ENCODE results near the gene HK2.
A peak's percentile ranks its signal among the peaks of the same experiment; 100 is the strongest.

The HK2 gene

GRCh38 chr2:74860079-74860478 is 26.2 kb downstream of the HK2 start:
- no peak for DNase-seq

- no peak for DNase-seq
Measured at GRCh38 chr2:74860521-74860920, 26.6 kb downstream of the HK2 start.

GRCh38 chr2:74861531-74861930 is 27.6 kb downstream of the HK2 start:
- no peak for DNase-seq

GRCh38 chr2:74862020-74862964 is 28.4 kb downstream of the HK2 start:
- no peak for DNase-seq

- DNase-seq, result no peak
Measured at GRCh38 chr2:74863802-74864248, 29.9 kb downstream of the HK2 start.

- DNase-seq, result no peak
Measured at GRCh38 chr2:74864728-74865722, 31.1 kb downstream of the HK2 start.

- no peak for DNase-seq
Measured at GRCh38 chr2:74865770-74866674, 32.1 kb downstream of the HK2 start.

- DNase-seq, result no peak
Measured at GRCh38 chr2:74867841-74868658, 34.1 kb downstream of the HK2 start.

GRCh38 chr2:74869517-74869916 is 35.6 kb downstream of the HK2 start:
- no peak for DNase-seq

- DNase-seq, result no peak
Measured at GRCh38 chr2:74870951-74871350, 37.0 kb downstream of the HK2 start.

- DNase-seq, result no peak
Measured at GRCh38 chr2:74871414-74871813, 37.5 kb downstream of the HK2 start.

GRCh38 chr2:74872389-74872836 is 38.5 kb downstream of the HK2 start:
- DNase-seq, result no peak

GRCh38 chr2:74873012-74873665 is 39.2 kb downstream of the HK2 start:
- DNase-seq, result no peak

- DNase-seq, result no peak
Measured at GRCh38 chr2:74873678-74874640, 40.0 kb downstream of the HK2 start.

GRCh38 chr2:74876081-74876886 is 42.4 kb downstream of the HK2 start:
- peak; percentile 70 for DNase-seq

- DNase-seq, result no peak
Measured at GRCh38 chr2:74877376-74877775, 43.4 kb downstream of the HK2 start.

- DNase-seq, result no peak
Measured at GRCh38 chr2:74877781-74878433, 44.0 kb downstream of the HK2 start.

GRCh38 chr2:74878551-74878950 is 44.6 kb downstream of the HK2 start:
- no peak for DNase-seq
